GM04504 (cell line): ENCODE measurements around the gene SLC31A2.
A peak's percentile ranks its signal among the peaks of the same experiment; 100 is the strongest.

Experiments used
- DNase-seq: peaks from one replicate; pipeline ENCODE4 v3.0.0-alpha.2; 2012; ENCODE audit warnings: low read depth

The SLC31A2 gene

DNA sequence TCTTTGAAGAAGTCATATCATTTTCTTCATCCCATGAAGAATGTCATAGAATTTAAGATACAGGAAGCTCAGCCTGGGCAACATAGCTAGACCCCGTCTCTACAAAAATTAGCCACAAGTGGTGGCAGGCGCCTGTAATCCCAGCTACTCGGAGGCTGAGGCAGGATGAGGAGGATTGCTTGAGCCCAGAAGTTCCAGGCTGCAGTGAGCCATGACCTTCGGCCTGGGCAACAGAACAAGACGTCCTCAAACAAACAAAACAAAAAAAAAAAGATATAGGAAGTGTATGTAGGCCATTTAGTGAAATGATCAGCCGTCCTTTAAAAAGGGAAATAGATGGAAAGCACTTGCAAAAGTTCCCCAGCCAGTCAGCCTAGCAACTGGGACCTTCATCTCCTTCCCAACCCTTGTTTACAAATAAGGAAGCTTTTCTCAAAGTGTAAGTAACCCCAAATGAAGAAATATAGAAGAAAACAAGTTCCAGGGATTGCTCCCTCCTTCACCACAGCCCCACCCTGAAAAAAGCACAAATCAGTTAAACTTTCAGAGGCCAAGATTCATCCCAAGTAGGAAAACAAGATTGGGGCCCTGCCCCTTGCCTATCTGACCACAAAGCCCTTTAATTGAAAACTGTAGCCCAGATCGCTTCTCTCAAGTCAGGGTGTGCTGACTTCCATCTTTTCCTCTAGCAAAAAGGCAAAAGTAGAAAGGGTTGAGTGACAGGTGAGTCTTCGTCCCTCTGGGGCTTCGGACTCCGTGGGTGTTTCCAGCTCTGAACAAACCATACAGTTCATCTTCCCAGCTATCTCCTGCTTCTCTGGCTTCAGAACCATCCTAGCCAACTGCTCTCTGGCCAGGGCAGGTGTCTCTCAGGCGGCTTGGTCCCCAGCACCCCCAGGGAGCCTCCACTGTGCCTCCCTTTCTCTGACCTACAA is 1.2 kb downstream of the SLC31A2 start:
- no peak for DNase-seq

DNA sequence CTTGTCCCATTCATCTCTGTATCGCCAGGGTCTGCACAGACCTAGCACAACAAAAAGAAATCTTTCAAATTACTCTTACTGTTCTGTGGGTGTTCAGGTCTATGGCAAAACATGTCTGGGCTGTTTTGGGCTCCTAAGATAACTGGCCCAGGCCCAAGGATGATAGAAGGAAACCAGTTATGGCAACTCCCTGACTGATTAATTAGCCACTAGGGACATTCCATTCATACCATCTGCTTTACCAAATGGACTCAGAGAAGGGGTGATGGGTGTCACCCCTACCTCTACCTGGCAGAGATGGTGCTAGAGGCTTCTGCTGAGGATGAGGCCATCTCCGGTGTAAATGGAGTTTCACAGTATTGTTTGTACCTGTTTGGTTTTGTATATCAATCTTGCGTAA is 1.9 kb downstream of the SLC31A2 start:
- DNase-seq: no peak

DNA sequence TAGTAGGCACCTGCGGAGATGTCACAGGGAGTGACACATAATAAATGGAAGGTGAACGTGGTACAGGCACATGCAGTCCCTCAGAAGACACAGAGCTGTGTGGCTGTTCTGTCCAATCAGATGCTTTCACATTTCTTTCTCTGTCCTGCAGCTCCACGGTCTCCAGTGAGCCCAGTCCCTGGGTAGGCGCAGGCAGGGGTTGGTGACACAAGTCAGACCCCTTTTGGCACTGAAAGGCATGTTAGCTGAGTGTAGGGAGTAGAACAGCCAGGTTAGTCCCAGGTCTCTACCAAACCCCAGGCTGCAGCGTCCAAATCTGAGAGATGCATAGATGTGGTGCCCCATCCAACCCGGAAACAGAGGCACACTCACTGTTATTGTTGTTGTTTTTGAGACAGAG is 2.8 kb downstream of the SLC31A2 start:
- DNase-seq: no peak

DNA sequence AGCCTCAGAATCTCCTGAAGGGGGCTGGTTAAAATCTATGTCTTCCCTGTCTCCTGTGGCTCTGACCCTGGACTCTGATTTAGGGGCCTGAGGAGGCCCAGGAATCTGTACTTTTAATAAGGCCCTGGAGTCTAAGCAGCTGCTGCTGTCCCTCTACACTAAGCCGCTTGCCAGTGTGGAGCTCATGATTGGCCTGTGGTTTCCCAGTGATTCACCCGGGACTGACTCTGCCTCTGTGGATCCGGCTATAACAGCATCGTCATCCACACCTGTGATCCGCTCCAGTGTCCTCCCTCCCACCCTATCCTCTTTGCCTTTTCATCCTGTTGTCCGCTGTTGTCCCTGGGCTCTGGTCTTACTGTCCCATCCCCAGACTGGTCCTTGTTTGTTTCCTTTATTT is 3.7 kb downstream of the SLC31A2 start:
- no peak for DNase-seq

DNA sequence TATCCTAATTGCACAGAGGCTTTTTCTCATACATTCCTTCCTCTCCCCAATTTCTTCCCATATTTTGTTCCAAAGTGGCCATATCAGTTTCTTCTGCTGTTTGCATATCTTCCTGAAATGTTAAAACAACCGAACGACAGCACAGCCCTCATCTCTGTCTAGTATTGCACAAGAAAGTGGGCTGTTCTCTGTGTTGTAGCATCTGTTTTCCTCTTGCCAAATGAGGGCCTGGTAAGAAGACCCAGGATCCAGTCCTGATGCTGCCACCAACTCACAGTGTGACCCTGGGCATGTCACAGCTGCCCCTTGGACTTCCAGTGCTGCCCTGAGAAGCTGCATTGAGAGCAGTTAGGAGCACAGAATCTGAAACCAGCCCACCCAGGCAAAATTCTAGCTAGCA is 4.1 kb downstream of the SLC31A2 start:
- no peak for DNase-seq

DNA sequence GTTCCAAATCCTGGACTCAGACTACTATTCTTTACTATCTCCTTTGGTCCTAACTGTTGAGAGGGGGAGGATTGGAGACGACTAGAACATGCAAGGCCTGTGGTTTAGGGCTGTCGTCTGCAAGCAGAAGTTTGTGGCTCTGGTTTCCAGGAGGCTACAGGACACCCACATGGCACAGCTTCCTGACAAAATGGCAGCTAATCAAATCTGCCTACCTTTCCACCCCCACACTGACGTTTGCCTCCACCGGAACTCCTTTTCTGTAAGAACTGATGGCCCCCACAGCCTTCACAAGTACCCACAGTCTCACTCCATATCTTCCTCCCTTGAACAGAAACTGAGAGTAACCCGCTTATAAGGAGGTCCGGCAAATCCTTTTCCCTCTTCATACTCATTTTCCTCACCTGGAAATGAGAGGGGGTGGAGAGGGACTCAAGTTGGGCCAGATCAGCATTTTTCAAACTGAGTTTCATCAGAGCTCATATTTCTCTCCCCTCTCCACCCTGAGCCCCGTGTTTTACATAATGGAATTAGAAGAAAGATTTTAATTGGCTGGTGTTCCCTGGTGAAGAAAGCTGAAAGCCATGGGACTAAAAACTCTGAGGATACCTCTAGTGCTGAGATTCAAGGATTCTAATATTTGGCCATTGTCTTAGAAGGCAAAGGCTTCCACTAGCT is 5.2 kb downstream of the SLC31A2 start:
- DNase-seq: no peak

DNA sequence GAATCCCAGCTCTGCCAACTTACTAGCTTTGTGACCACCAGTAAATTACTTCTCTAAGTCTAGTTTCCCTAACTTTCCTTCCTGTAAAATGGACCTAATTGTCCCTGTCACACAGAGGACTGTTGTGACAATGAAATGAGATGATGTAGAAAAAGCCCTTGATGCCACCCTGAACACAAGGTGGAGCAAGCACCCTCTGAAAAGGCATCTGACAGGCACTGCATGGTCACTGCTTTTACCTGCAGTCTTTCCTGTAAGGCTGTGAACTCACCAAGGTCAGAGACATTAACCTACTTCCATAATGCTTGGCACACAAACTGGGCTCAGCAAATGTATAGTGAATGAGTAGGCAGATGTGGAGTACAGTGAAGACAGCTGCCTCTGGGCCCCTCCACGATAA is 6.1 kb downstream of the SLC31A2 start:
- no peak for DNase-seq

DNA sequence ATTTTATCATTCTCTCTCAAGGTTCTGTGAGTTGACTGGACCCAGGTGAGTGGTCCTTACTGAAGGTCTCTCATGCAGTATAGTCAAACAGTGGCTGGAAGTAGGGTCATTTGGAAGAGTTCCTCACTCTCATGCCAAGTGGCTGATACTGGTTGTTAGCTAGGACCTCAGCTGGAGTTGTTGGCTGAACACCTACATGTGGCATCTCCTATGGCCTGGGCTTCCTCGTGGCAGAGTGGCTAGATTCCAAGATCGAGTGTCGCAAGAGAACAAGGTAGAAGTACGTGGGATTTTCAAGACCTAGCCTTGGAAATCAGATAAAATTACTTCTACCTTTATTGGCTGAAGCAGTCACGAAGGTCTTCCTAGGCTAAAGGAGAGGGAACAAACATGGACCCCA is 7.6 kb downstream of the SLC31A2 start:
- no peak for DNase-seq

DNA sequence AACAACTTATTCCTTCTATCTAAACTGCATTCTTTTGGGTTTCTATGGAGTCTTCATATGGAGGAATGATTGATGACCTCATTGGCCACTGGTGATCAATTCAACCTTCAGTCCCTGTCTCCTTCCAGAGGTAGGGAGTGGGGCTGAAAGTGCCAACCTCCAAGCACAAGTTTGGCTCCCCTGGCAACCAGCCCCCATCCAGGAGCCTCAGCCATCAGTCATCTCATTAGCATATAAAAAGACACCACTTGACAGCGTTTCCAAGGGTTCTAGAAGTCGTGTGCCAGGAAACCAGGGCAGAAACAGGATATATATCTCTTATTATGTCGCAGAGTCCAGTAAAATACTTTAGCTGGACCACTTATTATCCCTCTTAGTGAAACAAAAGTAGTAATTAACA is 9.8 kb downstream of the SLC31A2 start:
- no peak for DNase-seq

DNA sequence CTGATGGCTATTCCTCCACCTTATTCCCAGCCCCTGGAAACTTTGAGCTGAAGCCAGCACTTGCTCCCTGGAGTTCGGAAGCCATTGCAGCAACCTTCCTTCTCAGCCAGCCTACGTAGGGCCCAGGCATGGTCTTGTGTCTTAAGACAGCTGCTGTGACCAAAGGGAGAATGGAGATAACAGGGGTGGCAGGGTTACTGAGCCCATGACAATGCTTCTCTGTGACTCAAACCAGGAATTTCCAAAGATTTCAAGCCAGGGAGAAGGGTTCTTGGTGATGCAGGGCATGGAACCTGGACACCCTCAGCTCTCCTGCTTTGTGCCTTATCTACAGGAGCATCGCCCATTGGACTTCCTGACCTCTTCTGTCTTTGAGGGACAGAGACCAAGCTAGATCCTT is 12.2 kb downstream of the SLC31A2 start:
- DNase-seq: no peak

DNA sequence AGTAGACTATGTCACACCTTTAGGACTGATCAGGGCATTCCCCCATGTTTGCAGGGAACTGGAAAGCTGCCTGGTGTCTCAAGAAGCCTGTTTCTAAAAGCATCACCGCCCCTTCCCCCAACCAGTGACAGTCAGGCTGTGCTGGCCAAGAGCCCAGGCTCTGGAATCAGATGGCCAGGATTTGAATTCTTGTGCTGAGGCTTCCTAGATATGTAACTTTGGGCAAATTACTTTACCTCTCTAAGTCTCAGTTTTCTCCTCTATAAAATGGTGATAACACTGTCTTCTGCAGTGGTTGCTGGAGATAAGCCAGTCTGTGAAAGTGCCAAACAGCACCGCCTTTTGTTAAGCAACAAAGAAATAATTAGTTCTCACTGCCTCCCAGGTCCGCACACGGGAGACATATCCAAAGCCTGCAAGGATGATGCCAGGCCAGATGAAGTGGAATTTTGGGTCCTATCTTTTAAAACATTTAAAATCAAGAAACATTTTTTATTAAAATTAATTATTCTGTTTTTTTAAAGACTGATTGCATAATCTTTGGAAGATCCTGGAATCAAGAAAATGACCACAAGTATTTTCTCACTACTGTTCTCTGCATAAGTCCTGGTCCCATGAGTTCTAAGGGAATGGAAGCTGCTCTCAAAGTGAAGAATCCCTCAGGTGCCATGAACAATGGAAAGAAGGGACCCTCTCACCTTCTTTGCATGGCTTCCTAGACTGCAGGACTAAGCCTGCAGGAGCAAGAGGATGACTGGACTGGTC is 13.9 kb downstream of the SLC31A2 start:
- DNase-seq: peak; percentile 31

DNA sequence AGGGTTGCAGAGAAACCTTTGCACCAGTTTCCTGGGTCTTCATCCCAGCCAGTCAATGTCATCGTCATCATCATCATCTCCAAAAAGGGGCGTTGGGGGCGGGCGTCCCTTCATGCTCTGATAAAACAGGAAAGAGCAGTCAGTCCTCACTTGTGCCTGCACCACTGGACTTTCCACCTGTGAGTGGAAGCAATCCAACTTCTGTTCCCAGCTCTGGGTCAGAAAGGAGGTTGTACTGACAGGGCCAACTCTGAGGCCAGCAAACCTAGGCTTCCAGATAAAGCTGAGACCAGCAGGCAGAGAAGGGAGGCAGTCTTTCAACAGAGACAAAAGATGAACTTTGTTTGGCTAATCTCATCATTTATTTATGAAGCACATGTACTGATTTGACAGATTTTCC is 15.2 kb downstream of the SLC31A2 start:
- DNase-seq: no peak

DNA sequence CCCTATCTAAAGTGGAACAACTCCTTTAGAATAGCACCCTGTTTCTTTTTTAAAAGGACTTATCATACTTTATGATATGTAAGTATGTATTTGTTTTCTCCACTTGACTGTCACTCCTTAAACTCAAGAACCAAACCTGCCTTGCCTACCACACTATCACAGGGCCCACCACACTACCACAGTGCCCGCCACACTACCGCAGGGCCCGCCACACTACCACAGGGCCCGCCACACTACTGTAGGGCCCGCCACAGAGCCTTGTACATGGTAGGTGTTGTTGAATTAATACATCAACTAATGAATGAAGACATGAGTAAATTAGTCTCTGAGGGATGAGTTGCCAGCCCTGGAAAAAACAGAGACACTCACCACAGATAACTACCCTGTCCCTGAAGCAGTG is 18.0 kb downstream of the SLC31A2 start:
- no peak for DNase-seq

DNA sequence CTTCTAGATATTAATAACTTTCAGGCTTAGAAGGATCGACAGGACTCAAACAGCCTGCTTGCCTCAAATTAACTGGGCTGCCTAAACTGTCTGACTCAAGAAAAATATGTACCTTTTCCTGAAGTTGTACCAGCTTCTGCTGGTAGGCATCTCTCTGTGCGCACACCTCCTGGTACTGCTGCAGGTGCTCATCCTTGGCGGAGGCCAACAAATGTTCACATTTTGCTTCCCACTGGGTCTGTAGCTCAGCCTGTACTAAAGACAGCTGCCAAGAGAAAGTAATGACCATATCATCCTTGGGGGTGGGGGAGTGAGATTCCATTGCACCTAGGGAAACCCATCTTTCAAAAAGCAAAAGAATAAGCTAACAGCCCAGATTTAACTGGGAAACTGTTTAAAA is 22.5 kb downstream of the SLC31A2 start:
- no peak for DNase-seq

DNA sequence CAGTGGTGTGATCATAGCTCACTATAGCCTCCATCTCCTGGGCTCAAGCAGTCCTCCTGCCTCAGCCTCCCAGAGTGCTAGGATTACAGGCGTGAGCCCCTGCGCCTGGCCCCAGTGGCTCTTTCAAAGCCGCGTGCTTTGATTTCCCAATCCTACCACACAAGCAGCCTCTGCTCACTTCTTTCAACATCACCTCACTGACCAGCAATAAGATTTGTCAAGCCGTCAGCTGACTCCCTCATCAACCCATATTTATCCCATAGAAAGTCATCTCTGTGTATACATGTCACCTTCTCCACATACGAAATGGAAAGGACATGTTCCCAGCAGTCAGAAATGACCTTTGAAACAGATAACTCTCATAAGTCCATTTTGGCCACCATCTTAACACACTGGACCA is 26.0 kb downstream of the SLC31A2 start:
- no peak for DNase-seq

DNA sequence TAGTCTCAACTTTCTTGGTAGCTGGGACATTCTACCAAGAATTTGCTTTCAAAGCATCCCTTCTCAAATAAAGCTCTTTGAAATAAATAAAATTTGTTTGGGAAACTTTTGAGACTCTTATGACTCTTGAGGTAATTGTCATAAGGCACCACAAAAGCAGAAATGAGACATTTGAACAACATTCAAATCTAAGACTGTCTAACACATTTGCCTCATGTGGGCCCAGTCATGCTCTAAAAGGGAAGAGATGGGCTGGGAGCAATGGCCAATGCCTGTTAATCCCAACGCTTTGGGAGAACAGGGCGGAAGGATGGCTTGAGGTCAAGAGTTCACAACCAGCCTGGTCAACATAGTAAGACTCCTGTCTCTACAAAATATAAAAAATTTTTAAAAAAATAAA is 26.4 kb downstream of the SLC31A2 start:
- DNase-seq: no peak

DNA sequence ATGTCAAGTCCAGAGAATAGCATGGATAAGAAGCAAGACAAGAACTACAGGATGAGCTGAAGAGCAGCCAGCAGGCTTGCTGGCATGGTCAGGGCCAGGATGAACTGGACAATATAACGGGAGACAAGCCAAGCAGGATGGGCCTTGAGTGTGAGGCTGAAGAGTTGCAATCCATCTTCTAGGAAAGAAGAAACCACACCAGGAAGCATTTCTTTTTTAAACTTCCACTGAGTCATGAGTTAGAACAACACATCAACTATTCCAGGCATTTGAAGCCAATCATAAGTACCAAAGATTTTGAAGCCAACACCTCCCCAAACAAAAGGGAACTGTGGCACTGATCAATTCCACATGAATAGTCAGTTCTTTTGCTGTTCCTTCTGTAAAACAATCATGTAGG is 27.3 kb downstream of the SLC31A2 start:
- DNase-seq: peak; percentile 20

DNA sequence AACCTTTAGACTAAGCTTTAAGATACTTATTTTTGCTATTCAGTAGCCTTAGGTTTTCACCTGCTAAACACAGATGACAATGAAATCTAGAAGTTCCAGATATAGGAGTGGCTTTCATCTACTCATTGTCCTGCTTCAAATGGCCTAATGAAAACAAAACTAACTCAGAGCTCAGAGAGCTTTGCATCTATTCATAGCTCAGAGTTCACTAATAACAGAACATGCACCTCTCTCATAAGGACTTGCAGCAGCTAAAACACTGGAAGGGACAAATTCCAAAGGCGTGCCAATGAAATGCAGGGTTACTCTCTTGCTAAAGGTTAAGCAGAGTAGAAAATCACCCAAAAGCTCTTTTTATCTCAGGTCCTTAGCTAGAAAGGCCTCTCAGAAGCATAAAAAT is 29.0 kb downstream of the SLC31A2 start:
- DNase-seq: no peak

DNA sequence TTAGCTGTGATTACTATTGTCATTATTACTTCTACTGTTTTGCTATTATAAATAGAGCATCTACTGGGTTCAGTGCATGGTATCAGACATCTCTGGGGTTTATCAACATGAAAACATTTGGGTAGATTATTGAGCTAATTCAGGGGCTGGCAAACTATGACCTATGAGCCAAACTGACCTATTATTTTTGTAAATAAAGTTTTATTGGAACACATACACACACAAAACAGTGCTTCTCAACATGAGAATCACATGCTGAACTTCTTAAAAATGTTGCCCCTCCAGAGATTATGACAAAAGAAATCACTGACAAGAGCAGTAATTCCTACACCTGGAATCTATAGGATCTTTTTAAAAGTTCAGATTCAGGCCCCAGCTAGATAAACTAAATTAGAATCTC is 30.4 kb downstream of the SLC31A2 start:
- DNase-seq: no peak

DNA sequence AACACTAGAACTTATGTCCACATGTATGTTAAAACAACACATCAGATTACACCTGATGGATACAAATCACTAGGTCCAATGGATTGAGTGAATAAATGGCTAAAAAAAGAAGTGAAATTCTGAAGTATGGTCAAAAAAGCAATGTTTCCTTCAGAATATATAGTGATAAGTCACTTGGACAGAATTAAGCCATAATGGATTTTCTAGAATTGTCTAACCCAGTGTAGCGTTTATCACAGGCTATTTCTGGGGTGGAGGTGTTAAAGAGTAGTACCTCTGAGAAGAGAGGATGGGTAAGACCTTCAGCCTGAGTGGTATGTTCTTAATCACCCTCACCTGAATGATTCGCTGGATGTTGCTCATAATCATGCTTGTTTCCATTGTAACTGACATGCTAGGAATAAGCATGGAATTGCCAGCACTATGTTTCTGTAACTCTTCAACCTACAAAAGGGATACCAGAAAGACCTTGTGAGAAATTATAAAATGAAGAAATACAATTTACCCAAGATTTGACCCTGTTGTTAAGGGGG is 33.2 kb downstream of the SLC31A2 start:
- DNase-seq: no peak

DNA sequence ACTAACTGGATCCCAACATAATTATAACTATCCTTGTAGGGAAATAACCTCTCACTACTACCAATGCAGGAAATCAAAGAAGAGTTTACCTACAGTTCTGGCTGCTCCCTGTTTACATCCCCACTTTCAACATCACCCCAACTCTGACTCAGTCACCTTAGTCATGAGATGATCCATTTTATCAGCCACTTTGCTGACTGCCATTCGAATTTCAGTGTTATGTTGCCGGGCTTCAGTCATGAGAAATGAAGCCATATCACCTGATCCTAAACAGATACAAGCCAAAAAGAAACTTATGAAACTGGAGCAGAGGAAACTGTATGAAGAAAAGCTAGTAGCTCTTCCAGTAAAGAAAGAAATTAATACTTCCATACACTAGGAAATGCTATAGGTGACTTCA is 33.7 kb downstream of the SLC31A2 start:
- no peak for DNase-seq

DNA sequence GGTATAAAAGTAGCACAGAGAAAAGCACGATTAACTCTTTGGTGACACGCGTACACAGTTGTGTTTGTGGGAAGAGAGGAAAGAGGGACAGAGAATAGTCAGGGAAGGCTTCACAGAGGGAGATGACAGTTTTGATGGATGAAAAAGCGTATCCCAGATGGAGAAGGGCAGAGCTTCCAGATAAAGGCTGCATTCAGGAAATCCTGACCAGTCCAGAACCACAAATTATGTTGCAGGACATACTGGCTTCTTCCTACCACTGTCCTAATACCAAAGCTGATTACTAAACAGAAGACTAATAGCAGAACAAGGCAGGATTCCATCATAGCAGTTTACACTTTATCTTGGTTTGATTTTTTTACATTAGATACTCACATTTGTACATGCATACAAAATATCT is 34.5 kb downstream of the SLC31A2 start:
- DNase-seq: no peak
